Tibial artery (tissue), 4 donors: ENCODE measurements around the gene THOC6.

Experiments used
- DNase-seq, 2 donors: peaks; one replicate each; pipeline ENCODE4 v3.0.0-alpha.2; 2019
- H3K27ac ChIP-seq, 2 donors: fragments of 200-600 bp; sonication (generic) in 1 of 2; 1 replicate in 1 of 2; 2 replicates in 1 of 2; pipeline ENCODE4 v1.5.1; 2018 to 2019; ENCODE audit warnings: mild to moderate bottlenecking in 1 of 2
- H3K27me3 ChIP-seq, 2 donors: fragments of 200-600 bp; sonication (generic) in 1 of 2; one replicate each; pipeline versions ENCODE4 v1.5.1 to v1.6.0; 2016 to 2019
- H3K36me3 ChIP-seq, 3 donors: fragments of 200-600 bp; sonication (generic) in 2 of 3; one replicate each; pipeline ENCODE4 v1.5.1; 2016 to 2019; ENCODE audit warnings: mild to moderate bottlenecking in 2 of 3
- H3K4me1 ChIP-seq, 4 donors: fragments of 200-600 bp; sonication (generic) in 2 of 4; 1 replicate in 3 of 4; 2 replicates in 1 of 4; pipeline ENCODE4 v1.5.1; 2016 to 2019
- H3K4me3 ChIP-seq, 2 donors: fragments of 200-600 bp; sonication (generic) in 1 of 2; 1 replicate in 1 of 2; 2 replicates in 1 of 2; pipeline ENCODE4 v1.5.1; 2018 to 2019; ENCODE audit warnings: mild to moderate bottlenecking in 2 of 2
- H3K9me3 ChIP-seq, 3 donors: fragments of 200-600 bp; sonication (generic) in 1 of 3; one replicate each; pipeline ENCODE4 v1.5.1; 2016 to 2019
- CTCF ChIP-seq, 2 experiments: fragments of 200-600 bp in 1 of 2; fragments of 450-650 bp in 1 of 2; IDR thresholded peaks; one replicate each; pipeline ENCODE4 v1.5.1; 2017 to 2019; ENCODE audit warnings: antibody characterized with exemption in 2 of 2, mild to moderate bottlenecking in 1 of 2, moderate library complexity in 1 of 2
- intact Hi-C: fragments of 100-400 bp; cut with DNase I; formaldehyde crosslinking; loops from one replicate; pipeline ENCODE4 v1.15.0; 2023; ENCODE audit warnings: low total_unique reads

THOC6 gene

GRCh38 chr16:3013491-3013951, 10.3 kb upstream of the THOC6 start:
- TF ChIP-seq CTCF (IDR thresholded peaks at IDR 0.05), result no peak

GRCh38 chr16:3013998-3014690, 9.7 kb upstream of the THOC6 start:
- no peak overlapping the region for H3K27ac ChIP-seq
- H3K36me3 ChIP-seq, result no peaks in the 10 kb centered on the region
- H3K27me3 ChIP-seq, result peaks cover 6 to 70% of the 10 kb centered on the region in 2 donors
- DNase-seq, result no peak
- peaks cover 0 to 17% (median 3%) of the 10 kb centered on the region in 4 donors for H3K4me1 ChIP-seq
- intact Hi-C loops, result no loop called here
- TF ChIP-seq CTCF (IDR thresholded peaks at IDR 0.05), result no peak
- no peak overlapping the region for H3K4me3 ChIP-seq
- no peaks in the 10 kb centered on the region for H3K9me3 ChIP-seq

More at GRCh38 chr16:3013491-3013951, 10.3 kb upstream of the THOC6 start:
- H3K27ac ChIP-seq, result no peak overlapping the region
- peaks cover 0 to 14% (median 3%) of the 10 kb centered on the region in 4 donors for H3K4me1 ChIP-seq
- intact Hi-C loops, result no loop called here
- H3K9me3 ChIP-seq, result no peaks in the 10 kb centered on the region
- no peaks in the 10 kb centered on the region for H3K36me3 ChIP-seq
- H3K27me3 ChIP-seq, result peaks cover 6 to 70% of the 10 kb centered on the region in 2 donors
- no peak for DNase-seq
- no peak overlapping the region for H3K4me3 ChIP-seq

- Histone ChIP-seq H3K27me3 (peaks cover 6 to 65% of the 10 kb centered on the region in 2 donors), H3K36me3 (no peaks in the 10 kb centered on the region), H3K9me3 (no peaks in the 10 kb centered on the region), H3K4me3 (no peak overlapping the region), H3K27ac (no peak overlapping the region), H3K4me1 (peaks cover 0 to 23% (median 9%) of the 10 kb centered on the region in 4 donors)
- no peak for TF ChIP-seq CTCF (IDR thresholded peaks at IDR 0.05)
- intact Hi-C loops, result no loop called here
- no peak for DNase-seq
These were observed 8.9 kb upstream of the THOC6 start for GRCh38 chr16:3014971-3015370.

- Histone ChIP-seq H3K36me3 (no peaks in the 10 kb centered on the region), H3K27me3 (peaks cover 6 to 55% of the 10 kb centered on the region in 2 donors), H3K9me3 (no peaks in the 10 kb centered on the region), H3K4me1 (peaks cover 0 to 22% (median 10%) of the 10 kb centered on the region in 4 donors), H3K27ac (no peak overlapping the region), H3K4me3 (no peak overlapping the region)
- no peak for DNase-seq
- no peak for TF ChIP-seq CTCF (IDR thresholded peaks at IDR 0.05)
- intact Hi-C loops, result no loop called here
These were observed 7.8 kb upstream of the THOC6 start for GRCh38 chr16:3015865-3016521.

- Histone ChIP-seq H3K4me1 (peaks cover 0 to 36% (median 22%) of the 10 kb centered on the region in 4 donors), H3K4me3 (no peak overlapping the region), H3K27me3 (peaks cover 1 to 45% of the 10 kb centered on the region in 2 donors), H3K36me3 (no peaks in the 10 kb centered on the region), H3K27ac (no peak overlapping the region), H3K9me3 (no peaks in the 10 kb centered on the region)
- no peak for TF ChIP-seq CTCF (IDR thresholded peaks at IDR 0.05)
- intact Hi-C loops, result no loop called here
- DNase-seq, result no peak
These were observed 6.5 kb upstream of the THOC6 start for GRCh38 chr16:3017344-3017743.
